ENCODE results near the gene ACTR3. TPM values are rescaled to one million over a fixed set of nuclear protein-coding genes. Genes with fewer than 3 reads are reported as not detected.
"Not testable (repeated sequence)": the region's sequence is repeated elsewhere in the genome, so short reads cannot be mapped to it uniquely, and the experiment has no call there.

ACTR3 gene
- polyA plus RNA-seq, 3 donors: 163 to 179 (median 168) TPM

DNA sequence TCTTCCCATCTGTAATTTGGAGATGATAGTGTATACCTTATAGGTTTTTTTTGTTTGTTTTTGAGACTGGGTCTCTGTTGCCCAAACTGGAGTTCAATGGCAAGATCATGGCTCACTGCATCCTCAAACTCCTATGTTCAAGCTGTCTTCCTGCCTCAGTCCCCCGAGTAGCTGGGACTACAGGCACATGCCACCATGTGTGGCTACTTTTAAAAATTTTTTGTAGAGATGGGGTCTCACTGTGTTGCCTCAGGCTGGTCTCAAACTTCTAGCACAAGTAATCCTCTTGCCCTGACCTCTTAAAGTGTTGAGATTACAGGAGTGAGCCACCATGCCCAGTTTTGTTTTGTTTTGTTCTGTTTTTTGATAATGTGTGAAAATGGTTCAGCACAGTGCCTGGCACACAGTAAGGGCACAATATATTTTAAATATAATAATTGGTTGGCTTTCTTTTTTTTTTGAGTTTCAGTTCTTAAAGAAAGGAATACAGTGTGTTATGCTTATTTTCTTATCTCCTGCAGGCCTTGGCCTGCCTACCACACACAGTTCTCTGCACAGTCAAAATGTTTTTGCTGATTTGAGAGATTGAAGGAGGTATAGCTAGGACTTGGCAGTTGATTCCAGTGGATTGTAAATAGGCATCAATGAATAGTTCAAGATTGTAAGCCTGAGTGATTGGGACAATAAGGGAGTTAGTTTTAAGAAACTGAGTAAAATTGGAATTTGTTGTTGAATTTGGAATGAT is 6.1 kb downstream of the ACTR3 start:
- no peak for DNase-seq

GRCh38 chr2:113896791-113897190 is 6.9 kb downstream of the ACTR3 start:
- peak; percentile 8 for DNase-seq

DNA sequence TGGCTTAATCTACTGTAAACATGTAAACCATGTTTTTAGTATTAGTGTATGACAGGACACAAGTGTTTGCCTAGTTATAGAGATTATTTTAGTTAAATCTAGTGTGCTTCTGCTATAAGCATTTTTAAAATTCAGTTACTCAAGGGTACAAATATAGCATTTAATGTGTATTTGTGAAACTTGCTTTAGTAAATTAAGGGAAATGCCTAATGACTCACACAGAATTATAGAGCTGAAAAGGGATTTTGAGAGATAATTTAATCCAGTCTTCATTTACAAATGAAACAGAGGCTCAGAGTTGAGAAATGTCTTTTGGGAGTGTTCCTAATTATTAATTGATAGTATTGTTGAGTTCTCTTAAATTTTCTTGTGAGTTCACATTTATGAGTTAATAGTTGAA is 8.2 kb downstream of the ACTR3 start:
- no peak for DNase-seq

GRCh38 chr2:113899166-113899565 is 9.3 kb downstream of the ACTR3 start:
- DNase-seq: no peak

DNA sequence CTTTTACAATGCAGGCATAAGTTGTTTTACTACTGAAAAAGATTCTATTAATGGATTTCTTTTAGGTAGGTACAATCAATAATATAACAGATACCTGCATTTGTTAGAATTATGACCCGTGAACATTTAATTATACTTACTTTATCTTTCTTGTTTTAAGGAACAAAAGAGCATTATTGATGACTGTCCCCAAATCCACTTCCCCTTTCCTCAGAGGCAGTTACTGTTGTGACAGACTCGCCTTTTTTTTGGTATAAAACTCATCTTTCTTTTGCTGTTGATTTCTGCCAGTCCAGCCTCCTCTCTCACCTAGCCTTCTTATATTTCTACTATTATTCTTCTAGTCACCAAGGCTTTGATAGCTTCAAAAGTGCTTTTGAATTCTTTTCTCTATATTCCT is 12.1 kb downstream of the ACTR3 start:
- no peak for DNase-seq

- no peak for DNase-seq
These were observed 16.0 kb downstream of the ACTR3 start for GRCh38 chr2:113905886-113906285.

- DNase-seq: no peak
These were observed 16.8 kb downstream of the ACTR3 start for GRCh38 chr2:113906647-113907046.

GRCh38 chr2:113907297-113907696 is 17.4 kb downstream of the ACTR3 start:
- DNase-seq: no peak

- DNase-seq: no peak
These were observed 20.3 kb downstream of the ACTR3 start for GRCh38 chr2:113910110-113910717.

- DNase-seq: no peak
These were observed 21.2 kb downstream of the ACTR3 start for GRCh38 chr2:113910967-113911678.

- no peak for DNase-seq
These were observed 25.4 kb downstream of the ACTR3 start for GRCh38 chr2:113915082-113915819.

- DNase-seq: no peak
These were observed 28.3 kb downstream of the ACTR3 start for GRCh38 chr2:113918229-113918628.

DNA sequence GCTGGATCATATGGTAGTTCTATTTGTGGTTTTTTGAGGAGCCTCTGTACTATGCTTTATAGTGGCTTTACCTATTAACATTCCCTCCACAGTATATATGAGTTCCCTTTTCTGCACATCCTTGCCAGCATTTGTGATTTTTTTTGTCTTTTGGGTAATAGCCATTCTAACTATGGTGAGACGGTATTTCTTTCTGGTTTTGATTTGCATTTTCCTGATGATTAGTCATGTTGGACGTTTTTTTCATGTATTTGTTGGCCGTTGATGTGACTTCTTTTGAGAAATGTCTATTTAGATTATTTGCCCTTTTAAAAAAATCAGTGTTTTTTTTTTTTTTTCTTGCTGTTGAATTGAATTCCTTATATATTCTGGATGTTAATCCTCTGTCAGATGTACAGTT is 31.1 kb downstream of the ACTR3 start:
- no peak for DNase-seq

GRCh38 chr2:113922335-113922734 is 32.4 kb downstream of the ACTR3 start:
- no peak for DNase-seq

- no peak for DNase-seq
These were observed 32.9 kb downstream of the ACTR3 start for GRCh38 chr2:113922784-113923183.

GRCh38 chr2:113925884-113926283 is 36.0 kb downstream of the ACTR3 start:
- no peak for DNase-seq

DNA sequence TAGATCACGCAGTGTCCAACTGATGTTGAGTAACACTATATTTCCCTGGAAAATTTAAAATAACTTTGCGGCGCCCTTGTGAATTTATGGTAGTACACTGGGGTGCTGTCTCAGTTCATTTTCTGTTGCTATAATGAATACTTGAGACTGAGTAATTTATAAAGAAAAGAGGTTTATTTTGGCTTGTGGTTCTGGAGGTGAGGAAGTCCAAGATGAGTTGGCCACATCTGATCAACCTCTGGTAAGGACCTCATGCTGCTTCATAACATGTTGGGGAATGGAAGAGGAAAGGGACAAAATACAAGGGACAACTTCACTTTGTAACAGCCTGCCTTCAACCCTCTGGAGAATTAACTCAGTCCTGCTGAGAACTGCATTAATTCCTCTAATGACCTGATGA is 36.4 kb downstream of the ACTR3 start:
- DNase-seq: no peak

DNA sequence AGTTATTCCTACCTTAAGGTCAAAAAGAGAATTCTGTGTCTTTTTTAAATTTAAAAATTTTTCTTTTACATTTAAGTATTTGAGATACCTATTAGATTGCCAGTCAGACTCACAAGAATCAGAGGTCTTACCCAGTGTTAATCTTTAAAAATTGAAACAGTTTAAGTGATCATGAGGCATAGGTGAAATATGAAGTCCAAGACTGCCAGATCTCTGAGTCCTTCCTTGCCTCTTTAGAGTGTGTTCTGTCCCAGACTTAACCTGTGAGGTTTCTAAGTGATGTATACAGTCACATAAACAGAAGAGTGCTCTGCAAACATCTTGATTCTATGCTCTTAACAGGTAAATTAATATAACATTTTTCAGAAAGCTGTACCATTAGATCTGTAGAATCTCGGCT is 40.6 kb downstream of the ACTR3 start:
- no peak for DNase-seq

GRCh38 chr2:113937501-113937900 is 47.6 kb downstream of the ACTR3 start:
- no peak for DNase-seq

GRCh38 chr2:113940891-113941290 is 51.0 kb downstream of the ACTR3 start:
- no peak for DNase-seq

- not testable (repeated sequence) for DNase-seq
These were observed 55.9 kb downstream of the ACTR3 start for GRCh38 chr2:113945784-113946183.

DNA sequence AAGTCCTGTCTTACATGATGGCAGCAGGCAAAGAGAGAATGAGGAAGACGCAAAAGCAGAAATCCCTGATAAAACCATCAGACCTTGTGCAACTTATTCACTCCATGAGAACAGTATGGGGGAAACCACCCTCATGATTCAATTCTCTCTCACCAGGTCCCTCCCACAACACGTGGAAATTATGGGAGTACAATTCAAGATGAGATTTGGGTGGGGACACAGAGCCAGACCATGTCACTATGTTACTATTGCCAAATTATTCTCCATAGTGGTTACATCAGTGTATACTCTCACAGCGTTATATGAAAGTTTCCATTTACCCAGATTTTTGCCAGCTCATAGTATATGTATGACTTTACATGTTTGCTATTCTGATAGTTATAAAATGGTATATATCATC is 61.0 kb downstream of the ACTR3 start:
- DNase-seq: not testable (repeated sequence)

Data from renal pelvis (tissue), 4 donors.